Left ventricle myocardium inferior (tissue), 1 donor: ENCODE measurements around the gene SEMA4D. TPM values are rescaled to one million over a fixed set of nuclear protein-coding genes. Genes with fewer than 3 reads are reported as not detected.
"Not testable (repeated sequence)": the region's sequence is repeated elsewhere in the genome, so short reads cannot be mapped to it uniquely, and the experiment has no call there.

Source experiments
- DNase-seq: peaks from one replicate; pipeline ENCODE4 v3.0.0-alpha.2; 2020
- H3K27ac ChIP-seq: fragments of 200-600 bp; replicated peaks from 2 replicates; pipeline ENCODE4 v1.8.0; 2021
- H3K27me3 ChIP-seq: fragments of 200-600 bp; 2 replicates; pipeline ENCODE4 v1.8.0; 2021; ENCODE audit warnings: low read depth
- H3K36me3 ChIP-seq: fragments of 200-600 bp; 2 replicates; pipeline ENCODE4 v1.8.0; 2021
- H3K4me1 ChIP-seq: fragments of 200-600 bp; 2 replicates; pipeline ENCODE4 v1.8.0; 2021
- H3K4me3 ChIP-seq: fragments of 200-600 bp; 2 replicates; pipeline ENCODE4 v1.8.0; 2021; ENCODE audit warnings: mild to moderate bottlenecking, moderate library complexity
- H3K9me3 ChIP-seq: fragments of 200-600 bp; replicated peaks from 2 replicates; pipeline ENCODE4 v1.8.0; 2021
- CTCF ChIP-seq: fragments of 200-600 bp; IDR thresholded peaks from 2 replicates; pipeline ENCODE4 v1.8.0; 2021; ENCODE audit warnings: antibody characterized with exemption, mild to moderate bottlenecking, borderline replicate concordance
- intact Hi-C: fragments of 100-400 bp; cut with micrococcal nuclease; formaldehyde crosslinking; loops from one replicate; pipeline ENCODE4 v1.11.0; 2022
- total RNA-seq: library from RNA; stranded (reverse); fragmentation: NEBNext Ultra II Directional; extraction: Animal tissue kit (Norgen Biotek cat#: 25700); gene quantifications from one replicate; pipeline ENCODE4 v1.2.1, GENCODE V29; 2021
- donor health status: DM: no; HTN: yes; CAD: no; lungs with severe emphysema.

The SEMA4D gene
- total RNA-seq, 1 donor from 2014 or later = 17.1 TPM

DNA sequence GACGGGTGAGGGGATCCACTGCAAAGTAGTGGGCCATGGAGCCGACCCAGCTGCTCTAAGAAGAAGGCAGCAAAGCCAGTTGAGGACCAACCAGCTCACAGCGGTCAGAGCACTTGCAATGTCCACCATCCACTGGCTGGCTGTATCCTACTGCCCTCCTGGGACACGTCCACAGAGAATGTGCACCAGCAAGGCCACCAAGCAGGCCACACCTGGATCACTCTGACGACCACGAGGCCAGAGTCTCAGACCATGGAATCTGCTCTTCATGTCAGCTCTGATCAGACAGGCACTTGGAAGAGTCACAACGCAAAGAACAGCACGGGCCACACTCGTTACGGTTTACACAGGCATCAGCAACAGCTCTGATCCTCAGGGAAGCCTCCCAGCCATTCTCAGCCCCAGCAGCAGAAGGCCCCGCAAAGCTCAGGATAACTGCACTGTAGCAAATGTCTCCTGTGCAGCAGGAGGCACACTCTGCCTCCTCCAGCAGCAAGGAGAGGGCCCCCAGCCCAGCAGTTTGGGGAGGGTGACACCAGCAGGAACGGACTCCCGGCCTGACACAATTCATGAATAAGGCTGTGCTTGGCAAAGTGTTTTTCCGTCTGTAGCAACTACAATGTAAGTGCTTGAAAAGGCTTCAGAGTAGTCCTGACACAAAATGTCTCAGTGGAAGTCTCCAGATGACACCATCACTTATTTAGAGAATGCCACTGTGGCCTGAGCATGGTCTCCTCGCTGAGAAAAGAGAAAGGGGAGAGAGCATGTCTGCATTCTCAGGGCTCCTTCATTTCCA, 15.7 kb downstream of the SEMA4D start:
- intact Hi-C loops = no loop called here
- Histone ChIP-seq H3K27ac (no peak overlapping the region), H3K9me3 (peaks cover 10% of the 10 kb centered on the region), H3K27me3 (no peaks in the 10 kb centered on the region), H3K4me3 (no peak overlapping the region), H3K4me1 (peaks cover 34% of the 10 kb centered on the region), H3K36me3 (no peaks in the 10 kb centered on the region)
- no peak for DNase-seq
- no peak for TF ChIP-seq CTCF

DNA sequence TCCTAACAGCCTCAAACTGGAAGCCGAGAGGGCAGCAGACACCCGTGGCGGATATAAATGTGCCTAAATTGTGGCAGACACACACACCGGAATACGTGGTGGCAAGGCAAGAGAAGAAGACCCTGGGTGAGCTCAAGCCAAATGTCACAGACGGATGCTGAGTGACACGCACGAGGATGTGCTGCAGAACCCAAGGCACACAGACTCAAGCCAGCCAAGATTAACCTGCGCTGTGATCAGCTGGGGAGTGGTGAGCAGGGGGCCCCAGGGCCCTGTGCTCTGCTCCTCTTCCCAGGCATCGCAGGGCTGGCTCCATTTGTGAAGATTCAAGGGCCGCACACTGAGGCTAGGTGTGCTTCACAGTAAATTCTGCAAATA, 16.4 kb downstream of the SEMA4D start:
- no peak for DNase-seq
- Histone ChIP-seq H3K36me3 (no peaks in the 10 kb centered on the region), H3K9me3 (peaks cover 6% of the 10 kb centered on the region), H3K27me3 (no peaks in the 10 kb centered on the region), H3K4me3 (no peak overlapping the region), H3K4me1 (peaks cover 39% of the 10 kb centered on the region), H3K27ac (no peak overlapping the region)
- intact Hi-C loops = no loop called here
- TF ChIP-seq CTCF = no peak

DNA sequence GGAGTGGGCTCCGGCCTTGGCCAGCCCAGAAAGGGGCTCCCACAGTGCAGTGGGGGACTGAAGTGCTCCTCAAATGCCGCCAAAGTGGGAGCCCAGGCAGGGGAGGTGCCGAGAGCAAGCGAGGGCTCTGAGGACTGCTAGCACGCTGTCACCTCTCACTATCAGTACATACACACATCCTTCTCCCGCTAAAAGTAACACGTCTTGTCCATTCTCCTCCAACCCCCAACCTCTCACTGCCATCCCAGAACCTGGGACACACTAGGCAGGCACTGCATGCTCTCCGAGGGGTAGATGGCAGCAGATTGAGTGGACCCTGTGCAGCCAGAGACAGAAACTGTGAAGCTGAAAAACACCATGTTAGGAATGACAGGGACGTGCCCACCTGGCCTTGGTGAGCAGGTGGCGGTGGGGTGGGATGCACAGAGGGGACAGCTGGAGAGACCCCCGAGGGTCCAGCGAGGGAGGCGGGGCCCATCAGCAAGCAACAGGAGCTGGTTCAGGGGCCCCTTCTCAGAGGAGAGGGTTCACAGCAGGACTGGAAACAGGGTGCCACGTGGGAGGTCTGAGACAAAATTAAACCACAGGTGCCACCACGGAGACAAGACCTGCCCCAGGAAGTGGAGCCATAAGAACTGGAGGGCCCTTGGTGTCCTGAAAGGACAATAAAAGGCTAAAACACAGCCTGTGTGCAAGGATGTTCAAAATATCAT, 16.9 kb downstream of the SEMA4D start:
- Histone ChIP-seq H3K36me3 (no peaks in the 10 kb centered on the region), H3K4me3 (no peak overlapping the region), H3K27ac (no peak overlapping the region), H3K27me3 (no peaks in the 10 kb centered on the region), H3K4me1 (peaks cover 39% of the 10 kb centered on the region), H3K9me3 (peaks cover under 1% of the 10 kb centered on the region)
- intact Hi-C loops = no loop called here
- no peak for DNase-seq
- TF ChIP-seq CTCF = no peak

DNA sequence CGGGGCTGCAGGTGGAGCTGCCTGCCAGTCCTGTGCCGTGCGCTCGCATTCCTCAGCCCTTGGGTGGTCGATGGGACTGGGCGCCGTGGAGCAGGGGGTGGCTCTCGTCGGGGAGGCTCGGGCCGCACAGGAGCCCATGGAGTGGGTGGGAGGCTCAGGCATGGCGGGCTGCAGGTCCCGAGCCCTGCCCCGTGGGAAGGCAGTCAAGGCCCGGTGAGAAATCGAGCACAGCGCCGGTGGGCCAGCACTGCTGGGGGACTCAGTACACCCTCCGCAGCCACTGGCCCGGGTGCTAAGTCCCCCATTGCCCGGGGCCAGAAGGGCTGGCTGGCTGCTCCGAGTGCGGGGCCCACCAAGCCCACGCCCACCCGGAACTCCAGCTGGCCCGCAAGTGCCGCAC, 17.5 kb downstream of the SEMA4D start:
- H3K27ac ChIP-seq, intact Hi-C loops, H3K4me3 ChIP-seq, H3K36me3 ChIP-seq, H3K9me3 ChIP-seq, H3K27me3 ChIP-seq, DNase-seq: not testable (repeated sequence)
- H3K4me1 ChIP-seq = peaks cover 39% of the 10 kb centered on the region

GRCh38 chr9:89479669-89480011, 18.3 kb downstream of the SEMA4D start:
- H3K4me1 ChIP-seq = peaks cover 33% of the 10 kb centered on the region
- not testable (repeated sequence) for H3K4me3 ChIP-seq

DNA sequence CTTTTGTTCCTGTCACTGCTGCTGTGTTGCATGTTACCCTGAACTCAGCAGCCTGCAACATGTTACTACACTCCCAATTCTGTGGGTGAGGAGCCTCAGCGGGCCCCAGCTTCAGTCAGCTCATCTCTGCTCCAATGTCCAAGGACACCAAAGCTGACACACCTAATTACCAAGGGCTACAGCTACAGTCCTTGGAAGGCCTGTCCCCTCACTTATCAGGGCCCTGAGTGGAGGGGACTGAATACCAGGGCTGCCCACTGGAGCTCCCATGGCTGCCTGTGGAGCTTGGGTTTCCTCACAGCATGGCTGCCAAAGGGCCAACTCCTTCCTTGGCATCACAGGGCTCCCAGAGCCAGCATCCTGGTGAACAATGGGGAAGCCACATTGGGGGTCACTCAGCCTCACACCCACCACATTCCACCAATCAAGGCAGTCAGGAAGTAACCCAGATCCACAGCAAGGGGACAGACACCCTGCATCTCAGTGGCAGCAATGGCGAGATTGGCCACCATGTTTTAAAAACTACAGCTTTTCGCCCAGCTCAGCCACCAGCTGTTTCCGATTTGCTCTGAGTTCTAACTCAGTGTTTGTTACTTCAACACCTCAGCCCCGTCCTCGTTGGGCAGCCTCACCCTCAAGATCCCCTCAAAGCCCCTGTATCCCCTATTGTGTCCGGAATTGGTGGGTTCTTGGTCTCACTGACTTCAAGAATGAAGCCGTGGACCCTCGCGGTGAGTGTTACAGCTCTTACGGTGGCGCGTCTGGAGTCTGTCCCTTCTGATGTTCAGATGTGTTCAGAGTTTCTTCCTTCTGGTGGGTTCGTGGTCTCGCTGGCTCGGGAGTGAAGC, 18.9 kb downstream of the SEMA4D start:
- no peaks in the 10 kb centered on the region for H3K27me3 ChIP-seq
- peaks cover 31% of the 10 kb centered on the region for H3K4me1 ChIP-seq
- no peak for DNase-seq
- intact Hi-C loops = no loop called here
- no peak overlapping the region for H3K27ac ChIP-seq
- H3K36me3 ChIP-seq = no peaks in the 10 kb centered on the region
- TF ChIP-seq CTCF = no peak
- H3K9me3 ChIP-seq = no peaks in the 10 kb centered on the region
- H3K4me3 ChIP-seq = no peak overlapping the region

More at GRCh38 chr9:89479669-89480011, 18.3 kb downstream of the SEMA4D start:
- H3K36me3 ChIP-seq, H3K27me3 ChIP-seq, H3K9me3 ChIP-seq, intact Hi-C loops, H3K27ac ChIP-seq, DNase-seq: not testable (repeated sequence)
